HepG2 (cell line): ENCODE measurements around the gene SOWAHD. TPM values are rescaled to one million over a fixed set of nuclear protein-coding genes. Genes with fewer than 3 reads are reported as not detected.

ENCODE experiments used
- AHDC1 ChIP-seq: sonication (generic); formaldehyde crosslinking; IDR thresholded peaks from 2 replicates; pipeline ENCODE4 v1.5.1; 2020; ENCODE audit warnings: mild to moderate bottlenecking, missing genetic modification reagents, borderline replicate concordance
- FLYWCH1 ChIP-seq: sonication (generic); formaldehyde crosslinking; IDR thresholded peaks from 2 replicates; pipeline ENCODE4 v1.8.1; 2023; ENCODE audit warnings: mild to moderate bottlenecking, missing genetic modification reagents
- FOXA1 ChIP-seq, 2 experiments: fragments of 450-650 bp in 1 of 2; sonication (generic) in 1 of 2; formaldehyde crosslinking in 1 of 2; IDR thresholded peaks; 2 replicates each; pipeline versions ENCODE4 v1.4.0 to v1.6.1; 2016 to 2020; ENCODE audit warnings: missing genetic modification reagents in 1 of 2
- HCFC1 ChIP-seq: fragments of 150-350 bp; IDR thresholded peaks from 2 replicates; pipeline ENCODE4 v1.6.1; 2014; ENCODE audit warnings: low read depth, low read length
- IKZF1 ChIP-seq: fragments of 450-650 bp; IDR thresholded peaks from 2 replicates; pipeline ENCODE4 v1.7.1; 2016
- MTERF4 ChIP-seq: sonication (generic); formaldehyde crosslinking; IDR thresholded peaks from 2 replicates; pipeline ENCODE4 v1.8.0; 2023; ENCODE audit warnings: mild to moderate bottlenecking, missing genetic modification reagents
- MXD4 ChIP-seq: IDR thresholded peaks from 2 replicates; pipeline ENCODE4 v1.6.1; 2016; ENCODE audit warnings: mild to moderate bottlenecking, missing biosample characterization, missing genetic modification reagents
- NFIB ChIP-seq: sonication (generic); formaldehyde crosslinking; IDR thresholded peaks from 2 replicates; pipeline ENCODE4 v1.9.0; 2021; ENCODE audit warnings: missing genetic modification reagents, mild to moderate bottlenecking, borderline replicate concordance
- RORA ChIP-seq: sonication (generic); formaldehyde crosslinking; IDR thresholded peaks from 2 replicates; pipeline ENCODE4 v1.5.0; 2020; ENCODE audit warnings: mild to moderate bottlenecking, missing genetic modification reagents, moderate library complexity
- THAP7 ChIP-seq: sonication (generic); formaldehyde crosslinking; IDR thresholded peaks from 2 replicates; pipeline ENCODE4 v1.8.1; 2023; ENCODE audit warnings: mild to moderate bottlenecking, missing genetic modification reagents
- YEATS2 ChIP-seq: sonication (generic); formaldehyde crosslinking; IDR thresholded peaks from 2 replicates; pipeline ENCODE4 v1.4.0; 2020; ENCODE audit warnings: missing genetic modification reagents, borderline replicate concordance
- ZNF276 ChIP-seq: sonication (generic); formaldehyde crosslinking; IDR thresholded peaks from 2 replicates; pipeline ENCODE4 v1.4.0; 2020; ENCODE audit warnings: mild to moderate bottlenecking, low read depth, missing genetic modification reagents
- ZNF326 ChIP-seq: sonication (generic); formaldehyde crosslinking; IDR thresholded peaks from 2 replicates; pipeline ENCODE4 v1.4.0; 2020; ENCODE audit warnings: missing genetic modification reagents, borderline replicate concordance
- ZNF331 ChIP-seq: sonication (generic); formaldehyde crosslinking; IDR thresholded peaks from 2 replicates; pipeline ENCODE4 v1.4.0; 2020; ENCODE audit warnings: missing genetic modification reagents
- ZNF33B ChIP-seq: sonication (generic); formaldehyde crosslinking; IDR thresholded peaks from 2 replicates; pipeline ENCODE4 v1.5.1; 2020; ENCODE audit warnings: mild to moderate bottlenecking, missing genetic modification reagents
- ZNF549 ChIP-seq: sonication (generic); formaldehyde crosslinking; IDR thresholded peaks from 2 replicates; pipeline ENCODE4 v1.5.0; 2020; ENCODE audit warnings: missing genetic modification reagents
- ZNF891 ChIP-seq: sonication (generic); formaldehyde crosslinking; IDR thresholded peaks from 2 replicates; pipeline ENCODE4 v1.5.0; 2020; ENCODE audit warnings: mild to moderate bottlenecking, missing genetic modification reagents
- polyA plus RNA-seq, 8 experiments: library from polyadenylated mRNA; depleted of rRNA in 3 of 8; stranded (reverse) in 7 of 8; unstranded in 1 of 8; fragments of >200 nt; fragmentation: Illumina TruSeq in 4 of 8; extraction: Trizol in 4 of 8; gene quantifications; 2 replicates each; pipeline versions ENCODE4 v1.2.1 to v1.2.3, GENCODE V29; 2011 to 2016; ENCODE audit warnings: low read depth in 4 of 8, missing spikeins in 1 of 8, mixed read lengths in 1 of 8; ENCODE audit not compliant: insufficient read depth in 1 of 8
- total RNA-seq, 5 experiments: library from RNA; depleted of rRNA; stranded (reverse); fragments of >200 nt; fragmentation: Illumina TruSeq; extraction: Trizol; gene quantifications; 2 replicates each; pipeline ENCODE4 v1.2.3, GENCODE V29; 2016; ENCODE audit warnings: low read depth in 1 of 5
- TF ChIP-seq, protein P1 (sequence below): sonication (generic); formaldehyde crosslinking; IDR thresholded peaks from 2 replicates; pipeline ENCODE4 v1.4.0; 2020; ENCODE audit warnings: missing genetic modification reagents

Gene SOWAHD
- total and polyA plus RNA-seq, 2 of the 13 experiments (the other 11 are each of a cell fraction or from before 2014, with no cell fraction given) = 1.0 to 1.3 TPM

GRCh38 chrX:119757979-119758730 lies at the start of gene SOWAHD (continued):
- TF ChIP-seq FOXA1 (IDR thresholded peaks at IDR 0.05) = no peak
- TF ChIP-seq FOXA1 (CRISPR knock-in tag; IDR thresholded peaks at IDR 0.05) = no peak
- TF ChIP-seq RORA (CRISPR knock-in tag) = no peak
- no peak for TF ChIP-seq YEATS2
- TF ChIP-seq MXD4 (CRISPR knock-in tag) = no peak
- TF ChIP-seq IKZF1 = no peak
- TF ChIP-seq HCFC1 = no peak
- TF ChIP-seq ZNF891 (CRISPR knock-in tag) = 0 out of 2 replicates have a peak, but pooled peaks have one; percentile 27
- TF ChIP-seq FLYWCH1 (CRISPR knock-in tag) = no peak
- TF ChIP-seq ZNF326 (CRISPR knock-in tag) = no peak
- TF ChIP-seq ZNF549 = no peak
- no peak for TF ChIP-seq NFIB (CRISPR knock-in tag)
- TF ChIP-seq, protein P1, sequence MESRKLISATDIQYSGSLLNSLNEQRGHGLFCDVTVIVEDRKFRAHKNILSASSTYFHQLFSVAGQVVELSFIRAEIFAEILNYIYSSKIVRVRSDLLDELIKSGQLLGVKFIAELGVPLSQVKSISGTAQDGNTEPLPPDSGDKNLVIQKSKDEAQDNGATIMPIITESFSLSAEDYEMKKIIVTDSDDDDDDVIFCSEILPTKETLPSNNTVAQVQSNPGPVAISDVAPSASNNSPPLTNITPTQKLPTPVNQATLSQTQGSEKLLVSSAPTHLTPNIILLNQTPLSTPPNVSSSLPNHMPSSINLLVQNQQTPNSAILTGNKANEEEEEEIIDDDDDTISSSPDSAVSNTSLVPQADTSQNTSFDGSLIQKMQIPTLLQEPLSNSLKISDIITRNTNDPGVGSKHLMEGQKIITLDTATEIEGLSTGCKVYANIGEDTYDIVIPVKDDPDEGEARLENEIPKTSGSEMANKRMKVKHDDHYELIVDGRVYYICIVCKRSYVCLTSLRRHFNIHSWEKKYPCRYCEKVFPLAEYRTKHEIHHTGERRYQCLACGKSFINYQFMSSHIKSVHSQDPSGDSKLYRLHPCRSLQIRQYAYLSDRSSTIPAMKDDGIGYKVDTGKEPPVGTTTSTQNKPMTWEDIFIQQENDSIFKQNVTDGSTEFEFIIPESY (CRISPR knock-in tag) = peak; percentile 15; the same call in 1 of the 2 replicates
- no peak for TF ChIP-seq ZNF331
- TF ChIP-seq THAP7 (CRISPR knock-in tag) = no peak
- 0 out of 2 replicates have a peak, but pooled peaks have one; percentile 50 for TF ChIP-seq MTERF4 (CRISPR knock-in tag)
- TF ChIP-seq AHDC1 (CRISPR knock-in tag) = no peak; the same call in 1 of the 2 replicates
- TF ChIP-seq ZNF276 (CRISPR knock-in tag) = 0 out of 2 replicates have a peak, but pooled peaks have one; percentile 28
- no peak for TF ChIP-seq ZNF33B (CRISPR knock-in tag)
